GM18909 (cell line): Measurements from ENCODE around the gene WASF1.
"Not testable (repeated sequence)": the region's sequence is repeated elsewhere in the genome, so short reads cannot be mapped to it uniquely, and the experiment has no call there.

Experiments used
- ATAC-seq: cut with Tn5 transposase; IDR thresholded peaks from one replicate; pipeline ENCODE4 v1.9.1; 2021; ENCODE audit warnings: mild to moderate bottlenecking; ENCODE audit not compliant: unreplicated experiment, poor library complexity

WASF1 gene

GRCh38 chr6:110095101-110095500 is 84.4 kb downstream of the WASF1 start:
- no peak for ATAC-seq

- ATAC-seq, result no peak
Observed at GRCh38 chr6:110093981-110094380, 85.5 kb downstream of the WASF1 start.

- no peak for ATAC-seq
Observed at GRCh38 chr6:110090876-110091275, 88.6 kb downstream of the WASF1 start.

DNA sequence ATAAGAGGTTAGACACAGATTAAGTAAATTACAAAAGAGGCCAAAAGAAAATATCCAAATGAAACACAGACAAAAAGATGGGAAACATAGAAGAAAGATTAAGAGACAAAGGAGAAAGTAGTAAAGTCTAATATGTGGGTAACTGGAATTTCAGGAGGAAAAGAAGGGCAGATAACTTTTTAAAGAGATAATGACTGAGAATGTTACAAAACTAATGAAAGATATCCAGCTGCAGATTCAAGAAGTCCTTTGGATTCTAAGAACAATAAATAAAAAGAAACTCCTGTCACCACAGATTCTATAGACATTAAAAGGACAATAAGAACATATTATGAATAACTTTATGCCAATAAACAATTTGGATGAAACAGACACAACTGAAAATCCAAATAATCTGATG is 90.1 kb downstream of the WASF1 start:
- no peak for ATAC-seq

GRCh38 chr6:110085285-110085684 is 94.2 kb downstream of the WASF1 start:
- ATAC-seq, result no peak

DNA sequence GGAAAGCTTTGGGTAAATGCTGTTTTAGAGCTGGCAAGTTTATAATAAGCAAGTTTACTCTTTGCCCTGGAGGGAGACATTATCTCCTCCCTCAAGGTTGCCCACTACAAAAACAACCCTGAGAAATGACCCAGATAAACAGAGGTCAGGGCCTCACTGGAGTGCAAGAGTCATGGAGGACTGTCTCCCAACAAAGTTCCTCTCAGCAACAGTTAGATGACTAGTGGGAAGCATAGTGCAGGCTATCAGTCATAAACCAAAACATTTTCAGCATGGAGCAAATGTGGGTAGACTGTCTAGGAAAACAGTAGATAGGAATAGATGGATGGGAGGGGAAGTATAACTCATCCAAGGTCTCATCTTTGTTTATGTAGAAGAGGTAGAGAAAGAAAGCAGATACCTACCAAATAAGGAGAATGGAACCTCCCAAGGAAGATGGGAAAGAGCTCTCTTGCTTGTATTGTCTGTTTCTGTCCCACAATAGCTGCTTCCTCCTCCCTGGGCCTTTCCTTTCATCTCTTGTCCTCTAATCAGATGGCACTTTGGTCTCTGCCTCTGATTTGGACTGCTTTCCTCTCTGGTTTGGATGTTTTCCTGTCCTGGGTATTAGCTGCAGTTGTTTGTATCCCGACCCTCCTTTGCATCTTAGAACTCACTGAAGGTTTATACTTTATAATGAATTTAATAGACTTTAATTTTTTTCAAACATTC is 95.4 kb downstream of the WASF1 start:
- no peak for ATAC-seq

GRCh38 chr6:110075406-110075805 is 104.1 kb downstream of the WASF1 start:
- no peak for ATAC-seq

DNA sequence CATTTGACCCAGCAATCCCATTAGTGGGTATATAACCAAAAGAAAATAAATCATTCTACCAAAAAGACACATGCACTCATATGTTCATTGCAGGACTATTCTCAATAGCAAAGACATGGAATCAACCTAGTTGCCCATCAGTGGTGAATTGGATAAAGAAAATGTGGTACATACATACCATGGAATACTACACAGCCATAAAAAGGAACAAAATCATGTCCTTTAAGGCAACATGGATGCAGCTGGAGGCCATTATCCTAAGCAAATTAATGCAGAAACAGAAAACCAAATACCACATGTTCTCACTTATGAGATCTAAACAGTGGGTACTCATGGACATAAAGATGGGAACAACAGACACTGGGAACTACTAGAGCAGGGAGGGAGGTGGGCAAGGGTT is 106.0 kb downstream of the WASF1 start:
- not testable (repeated sequence) for ATAC-seq

GRCh38 chr6:110068592-110068967 is 110.9 kb downstream of the WASF1 start:
- ATAC-seq, result no peak

DNA sequence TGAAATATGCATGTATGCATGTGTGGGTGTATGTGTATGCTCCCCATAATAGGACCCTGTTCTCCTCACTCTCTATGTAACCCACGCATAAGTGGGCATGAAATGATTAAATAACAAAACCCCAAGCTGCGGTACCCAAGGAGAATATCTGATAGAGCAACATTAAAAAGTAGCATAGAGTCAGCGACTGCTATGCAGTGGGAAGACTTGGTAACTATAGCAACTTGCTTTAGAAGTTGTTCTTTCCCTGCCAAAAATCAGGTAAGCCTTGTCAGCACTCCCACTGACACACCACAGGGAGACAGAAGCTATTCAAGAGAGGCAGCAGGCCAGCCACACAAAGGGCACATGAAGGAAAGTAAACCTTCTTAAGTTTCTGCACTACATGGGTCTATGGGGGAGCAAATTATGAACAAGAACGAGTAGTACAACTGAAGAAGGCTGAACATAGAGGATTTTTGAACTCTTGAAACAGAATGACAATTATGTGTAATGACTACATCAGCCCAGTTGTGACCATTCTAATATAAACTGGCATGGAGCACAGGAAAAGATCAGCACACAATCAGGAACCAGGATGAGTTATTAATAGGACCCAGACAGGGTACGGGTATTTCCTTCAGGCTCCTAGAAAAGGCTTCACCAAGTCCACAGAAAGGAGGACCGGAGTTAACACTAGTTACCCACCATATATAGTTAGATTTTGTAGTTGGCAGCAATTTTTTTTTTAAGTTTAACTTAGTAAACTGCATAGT is 111.5 kb downstream of the WASF1 start:
- no peak for ATAC-seq

GRCh38 chr6:110064744-110065524 is 114.5 kb downstream of the WASF1 start:
- no peak for ATAC-seq

- peak; percentile 59 for ATAC-seq
Observed at GRCh38 chr6:110063594-110064263, 115.7 kb downstream of the WASF1 start.

DNA sequence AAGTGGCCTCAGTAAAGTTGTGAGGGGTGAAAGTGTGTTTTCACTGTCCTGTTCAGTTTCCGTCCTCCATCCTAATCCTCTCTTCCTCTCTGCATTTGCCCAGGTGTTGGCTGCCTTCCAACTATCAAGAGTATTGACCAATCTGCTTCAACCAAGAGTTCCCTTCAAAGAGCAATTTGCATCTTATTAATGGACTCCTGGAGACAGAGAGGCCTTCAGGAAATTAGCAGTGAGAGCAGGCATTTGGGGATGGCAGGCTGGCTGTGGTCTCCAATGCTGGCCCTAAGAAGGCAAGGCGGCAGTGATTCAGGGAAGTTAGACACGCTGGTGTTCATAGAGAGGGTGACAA is 124.1 kb downstream of the WASF1 start:
- no peak for ATAC-seq

DNA sequence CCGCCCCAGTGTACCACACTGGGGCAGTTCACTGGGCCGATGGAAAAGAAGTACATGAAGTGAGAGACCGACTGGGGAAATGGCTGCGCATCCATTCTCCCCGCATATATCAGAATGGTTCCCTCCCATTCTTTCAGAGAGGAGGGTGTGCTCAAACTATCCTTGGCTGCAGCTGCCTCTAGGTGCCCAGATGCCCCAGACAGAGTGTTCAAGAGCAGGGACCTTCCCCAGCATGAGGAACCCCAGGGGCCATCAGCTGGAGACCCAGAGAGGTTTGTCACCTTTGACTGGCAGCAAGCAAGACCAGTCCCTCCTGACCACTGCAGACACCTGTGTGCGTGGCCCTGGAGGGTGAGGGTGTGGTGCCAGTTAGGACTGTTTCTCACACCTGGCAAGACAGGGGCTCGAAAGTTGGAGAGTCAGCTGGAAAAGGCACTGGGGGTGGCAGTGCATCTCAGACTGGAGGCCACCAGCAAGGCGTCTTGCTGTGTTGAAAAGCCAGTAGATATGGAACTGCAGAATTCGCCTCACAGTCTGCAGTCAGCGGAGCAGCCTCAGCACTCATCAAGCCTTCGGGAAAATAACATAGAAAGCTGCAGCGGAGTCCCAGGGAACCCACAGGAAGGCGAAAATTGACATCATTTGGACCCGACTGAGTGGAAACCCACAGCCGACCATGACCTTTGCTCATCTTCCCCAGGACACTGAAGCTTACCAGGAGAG is 124.6 kb downstream of the WASF1 start:
- ATAC-seq, result no peak

GRCh38 chr6:110053395-110054240 is 125.9 kb downstream of the WASF1 start:
- no peak for ATAC-seq

- no peak for ATAC-seq
Observed at GRCh38 chr6:110050440-110050813, 129.0 kb downstream of the WASF1 start.
